K562 (cell line): ENCODE data around the gene GORASP2. TPM values are rescaled to one million over a fixed set of nuclear protein-coding genes. Genes with fewer than 3 reads are reported as not detected.

ENCODE experiments used
- AFF1 ChIP-seq, 2 experiments: fragments of 450-650 bp; IDR thresholded peaks; 2 replicates each; pipeline ENCODE4 v1.6.1; 2018; ENCODE audit warnings: mild to moderate bottlenecking in 2 of 2, low read depth in 1 of 2; ENCODE audit not compliant: partially characterized antibody in 2 of 2
- CC2D1A ChIP-seq: fragments of 450-650 bp; IDR thresholded peaks from 2 replicates; pipeline ENCODE4 v1.6.1; 2017; ENCODE audit warnings: mild to moderate bottlenecking
- CEBPB ChIP-seq: fragments of 450-650 bp; IDR thresholded peaks from 2 replicates; pipeline ENCODE4 v1.6.1; 2016; ENCODE audit warnings: missing genetic modification characterization, missing compliant biosample characterization
- DMBX1 ChIP-seq: fragments of 250-450 bp; sonication (Bioruptor Pico); IDR thresholded peaks from 2 replicates; pipeline ENCODE4 v1.8.0; 2022; ENCODE audit warnings: inconsistent platforms, mild to moderate bottlenecking, moderate library complexity, borderline replicate concordance
- EP300 ChIP-seq: IDR thresholded peaks from 2 replicates; pipeline ENCODE4 v1.6.1; 2012; ENCODE audit warnings: low read length, improper control_type of control experiment
- EP400 ChIP-seq: fragments of 450-650 bp; IDR thresholded peaks from 2 replicates; pipeline ENCODE4 v1.6.1; 2017; ENCODE audit warnings: antibody characterized with exemption, mild to moderate bottlenecking, moderate library complexity
- HDAC2 ChIP-seq: fragments of 450-650 bp; IDR thresholded peaks from 2 replicates; pipeline ENCODE4 v1.6.1; 2016; ENCODE audit warnings: mild to moderate bottlenecking
- JUND ChIP-seq, 2 experiments: IDR thresholded peaks; 2 replicates in 1 of 2; 3 replicates in 1 of 2; pipeline ENCODE4 v1.6.1; 2011; ENCODE audit warnings: borderline replicate concordance in 2 of 2, low read depth in 2 of 2, low read length in 2 of 2, improper control_type of control experiment in 1 of 2, missing biosample characterization in 1 of 2, missing genetic modification characterization in 1 of 2, missing genetic modification reagents in 1 of 2
- MEIS2 ChIP-seq: fragments of 450-650 bp; IDR thresholded peaks from 2 replicates; pipeline ENCODE4 v1.6.1; 2014; ENCODE audit warnings: mild to moderate bottlenecking; ENCODE audit not compliant: partially characterized antibody
- RCOR1 ChIP-seq, 2 experiments: IDR thresholded peaks; 2 replicates each; pipeline ENCODE4 v1.6.1; 2012; ENCODE audit warnings: low read depth in 2 of 2, low read length in 2 of 2, borderline replicate concordance in 1 of 2, improper control_type of control experiment in 1 of 2
- REST ChIP-seq, 2 experiments: fragments of 450-650 bp; formaldehyde crosslinking in 1 of 2; IDR thresholded peaks; 2 replicates each; pipeline versions ENCODE4 v1.4.0 to v1.6.1; 2014 to 2020; ENCODE audit warnings: mild to moderate bottlenecking in 2 of 2, borderline replicate concordance in 1 of 2, low read depth in 1 of 2
- RFX1 ChIP-seq: fragments of 450-650 bp; IDR thresholded peaks from 2 replicates; pipeline ENCODE4 v1.6.1; 2016; ENCODE audit warnings: mild to moderate bottlenecking, moderate library complexity
- ZNF175 ChIP-seq: fragments of 200-800 bp; sonication (Bioruptor generic); IDR thresholded peaks from 2 replicates; pipeline ENCODE4 v1.6.1; 2016; ENCODE audit warnings: low read depth, mild to moderate bottlenecking, missing genetic modification characterization, missing compliant biosample characterization
- ZNF699 ChIP-seq: fragments of 250-450 bp; sonication (Bioruptor Pico); IDR thresholded peaks from 2 replicates; pipeline ENCODE4 v1.8.0; 2021; ENCODE audit warnings: mild to moderate bottlenecking, moderate library complexity; ENCODE audit not compliant: insufficient replicate concordance
- polyA plus RNA-seq, 8 experiments: library from polyadenylated mRNA; depleted of rRNA in 4 of 8; stranded (reverse) in 5 of 8; unstranded in 3 of 8; fragments of >200 nt; fragmentation: Nextera tagmentation in 2 of 8; fragmentation: Illumina TruSeq in 1 of 8; extraction: Ambion mirVana in 2 of 8; extraction: Trizol in 1 of 8; gene quantifications; 2 replicates each; pipeline versions ENCODE4 v1.2.1 to v1.2.3, GENCODE V29; 2011 to 2014; ENCODE audit warnings: inconsistent platforms in 1 of 8, missing spikeins in 1 of 8
- total RNA-seq, 7 experiments: library from RNA; depleted of rRNA in 6 of 7; stranded (reverse); fragments of >200 nt in 6 of 7; fragmentation: Illumina TruSeq in 2 of 7; extraction: Trizol in 2 of 7; gene quantifications; 2 replicates each; pipeline versions ENCODE4 v1.2.1 to v1.2.3, GENCODE V29; 2011 to 2021; ENCODE audit warnings: low replicate concordance in 1 of 7

The GORASP2 gene
- total and polyA plus RNA-seq, 9 of the 15 experiments (the other 6 are each of a cell fraction or from before 2014, with no cell fraction given), result 27.4 to 180 (median 59.6) TPM

- peak; percentile 90 for TF ChIP-seq REST (IDR thresholded peaks at IDR 0.05; ENCODE audit: borderline replicate concordance)
- no peak for TF ChIP-seq REST (CRISPR knock-in tag; IDR thresholded peaks at IDR 0.05; ENCODE audit: low read depth)
- TF ChIP-seq CC2D1A, result no peak
- TF ChIP-seq DMBX1, result 0 out of 2 replicates have a peak, but pooled peaks have one; percentile 20
- TF ChIP-seq EP300, result peak; percentile 63
- TF ChIP-seq JUND (IDR thresholded peaks at IDR 0.05; ENCODE audit: borderline replicate concordance, low read depth, low read length), result peak; percentile 49; the same call in 1 of the 2 replicates
- TF ChIP-seq JUND (tag; IDR thresholded peaks at IDR 0.05; ENCODE audit: borderline replicate concordance, low read depth, low read length), result peak; percentile 18; the same call in 1 of the 3 replicates
- peak; percentile 89 for TF ChIP-seq MEIS2
- TF ChIP-seq EP400, result peak; percentile 18; the same call in 1 of the 2 replicates
- peak in 1 of 2 experiments; percentile 58; a peak in 1 of 4 replicates for TF ChIP-seq RCOR1 (IDR thresholded peaks at IDR 0.05; ENCODE audit: borderline replicate concordance in 1 of 2, low read depth in 2 of 2, low read length in 2 of 2)
- peak; percentile 26; the same call in 1 of the 2 replicates for TF ChIP-seq HDAC2
- TF ChIP-seq AFF1 (IDR thresholded peaks at IDR 0.05; ENCODE audit: low read depth in 1 of 2, partially characterized antibody in 2 of 2), result peak in 1 of 2 experiments; percentile 23
- no peak for TF ChIP-seq ZNF699
- TF ChIP-seq CEBPB (tag), result 0 out of 2 replicates have a peak, but pooled peaks have one; percentile 36
- no peak for TF ChIP-seq ZNF175 (CRISPR knock-in tag)
- TF ChIP-seq RFX1, result peak; percentile 85
Measured at GRCh38 chr2:170996316-170996715, 67.3 kb downstream of the GORASP2 start (continued).
